HepG2 (cell line): ENCODE data around the gene FRMD4A. TPM values are rescaled to one million over a fixed set of nuclear protein-coding genes. Genes with fewer than 3 reads are reported as not detected.

Source experiments
- ATAC-seq: fragments of 200-7000 bp; cut with Tn5 transposase; 3 replicates; pipeline ENCODE4 v1.9.1; 2020; ENCODE audit warnings: mild to moderate bottlenecking, moderate library complexity
- BruUV-seq: library from RNA; stranded (reverse); fragments of 400-500 nt; replicated peaks from 2 replicates; lab custom pipeline; 2021; lab: Mats Ljungman, UMichigan
- CTCF ChIA-PET: fragments of 300-600 bp; formaldehyde crosslinking; extraction: SDS; loops from one replicate; lab custom pipeline; 2021; ENCODE audit warnings: low total read pairs, inconsistent platforms, low intra/inter-chr PET ratio; lab: Yijun Ruan, JAX
- POLR2A ChIA-PET: fragments of 350-600 bp; sonication (Branson Sonifier 250); formaldehyde crosslinking; loops from one replicate; lab custom pipeline; 2020; ENCODE audit warnings: antibody characterized with exemption, inconsistent platforms; lab: Yijun Ruan, JAX
- DNase-seq: peaks from one replicate; pipeline ENCODE4 v3.0.0-alpha.2; 2015; ENCODE audit warnings: low spot score
- FAIRE-seq: peaks from 3 replicates; lab custom pipeline; 2011; peaks lifted over from hg19 to GRCh38; lab: Jason Lieb, UNC
- H2AFZ ChIP-seq: one replicate; pipeline ENCODE4 v1.6.1; 2011; ENCODE audit warnings: low read length, inconsistent platforms
- H3K27ac ChIP-seq: fragments of 300-600 bp; 3 replicates; pipeline ENCODE4 v1.8.0; 2011; ENCODE audit warnings: mixed run types, mild to moderate bottlenecking, mixed read lengths, low read length, inconsistent platforms; ENCODE audit not compliant: insufficient read depth; ENCODE audit errors: extremely low read length
- H3K27me3 ChIP-seq, 2 experiments: fragments of 200-600 bp in 1 of 2; 2 replicates in 1 of 2; 3 replicates in 1 of 2; pipeline versions ENCODE4 v1.6.0 to v1.8.0; 2011; ENCODE audit warnings: low read length in 2 of 2, mild to moderate bottlenecking in 2 of 2, moderate library complexity in 2 of 2, inconsistent platforms in 1 of 2; ENCODE audit not compliant: insufficient read depth in 2 of 2, control insufficient read depth in 1 of 2
- H3K36me3 ChIP-seq, 2 experiments: fragments of 200-600 bp in 1 of 2; replicated peaks in 1 of 2; 2 replicates in 1 of 2; 3 replicates in 1 of 2; pipeline versions ENCODE4 v1.5.1 to v1.8.0; 2011; ENCODE audit warnings: low read length in 2 of 2, inconsistent platforms in 1 of 2; ENCODE audit not compliant: insufficient read depth in 2 of 2, control insufficient read depth in 1 of 2
- H3K4me1 ChIP-seq: 2 replicates; pipeline ENCODE4 v1.5.1; 2012; ENCODE audit warnings: low read length, inconsistent platforms; ENCODE audit not compliant: insufficient read depth
- H3K4me2 ChIP-seq: 2 replicates; pipeline ENCODE4 v1.6.0; 2011; ENCODE audit warnings: low read depth, low read length, inconsistent platforms
- H3K4me3 ChIP-seq, 3 experiments: fragments of 200-600 bp in 1 of 3; sonication (generic), shearing (Covaris generic) in 1 of 3; replicated peaks in 1 of 3; 2 replicates each; pipeline ENCODE4 v1.5.1; 2011 to 2016; ENCODE audit warnings: low read length in 3 of 3, inconsistent platforms in 2 of 3, low read depth in 2 of 3, mild to moderate bottlenecking in 2 of 3, control low read depth in 1 of 3, mixed read lengths in 1 of 3; ENCODE audit not compliant: insufficient read depth in 1 of 3
- H3K79me2 ChIP-seq: one replicate; pipeline ENCODE4 v1.6.1; 2011; ENCODE audit warnings: low read length, inconsistent platforms; ENCODE audit not compliant: insufficient read depth
- H3K9ac ChIP-seq: 2 replicates; pipeline ENCODE4 v1.6.0; 2011; ENCODE audit warnings: mild to moderate bottlenecking, low read depth, low read length, inconsistent platforms; ENCODE audit not compliant: insufficient read depth
- H3K9me3 ChIP-seq: 2 replicates; pipeline ENCODE4 v1.5.1; 2012; ENCODE audit warnings: mild to moderate bottlenecking, low read length
- H4K20me1 ChIP-seq: 2 replicates; pipeline ENCODE4 v1.6.0; 2011; ENCODE audit warnings: inconsistent platforms, mild to moderate bottlenecking, low read length, moderate library complexity; ENCODE audit not compliant: insufficient read depth
- FUBP1 ChIP-seq: sonication (generic); formaldehyde crosslinking; IDR thresholded peaks from 2 replicates; pipeline ENCODE4 v1.5.1; 2020; ENCODE audit warnings: missing genetic modification reagents, mild to moderate bottlenecking, borderline replicate concordance
- MIER3 ChIP-seq: IDR thresholded peaks from 2 replicates; pipeline ENCODE4 v1.6.1; 2016; ENCODE audit warnings: missing compliant biosample characterization, borderline replicate concordance
- TGIF2 ChIP-seq: IDR thresholded peaks from 2 replicates; pipeline ENCODE4 v1.6.1; 2016; ENCODE audit warnings: control low read depth, missing compliant biosample characterization
- ZBTB49 ChIP-seq: sonication (generic); formaldehyde crosslinking; IDR thresholded peaks from 2 replicates; pipeline ENCODE4 v1.4.0; 2020; ENCODE audit warnings: missing genetic modification reagents, borderline replicate concordance
- ZNF580 ChIP-seq: IDR thresholded peaks from 2 replicates; pipeline ENCODE4 v1.6.1; 2016; ENCODE audit warnings: low read depth, borderline replicate concordance
- WGBS: methylation state at CpG from one replicate; pipeline ENCODE4 v1.1.6; 2017; ENCODE audit warnings: low lambda C conversion rate; 5-methylcytosine and 5-hydroxymethylcytosine counted together
- in situ Hi-C: cut with HindIII; loops from 2 replicates; pipeline ENCODE4 v1.10.0; 2017; ENCODE audit warnings: low pct_unique_long_range_greater_than_20kb; ENCODE audit not compliant: extremely low pct_ligation_motif_present
- intact Hi-C: fragments of 100-400 bp; cut with micrococcal nuclease; formaldehyde crosslinking; loops from one replicate; pipeline ENCODE4 v1.10.0; 2022; ENCODE audit not compliant: unreplicated experiment
- polyA plus RNA-seq, 8 experiments: library from polyadenylated mRNA; depleted of rRNA in 3 of 8; stranded (reverse) in 7 of 8; unstranded in 1 of 8; fragments of >200 nt; fragmentation: Illumina TruSeq in 4 of 8; extraction: Trizol in 4 of 8; gene quantifications; 2 replicates each; pipeline versions ENCODE4 v1.2.1 to v1.2.3, GENCODE V29; 2011 to 2016; ENCODE audit warnings: low read depth in 4 of 8, missing spikeins in 1 of 8, mixed read lengths in 1 of 8; ENCODE audit not compliant: insufficient read depth in 1 of 8
- total RNA-seq, 5 experiments: library from RNA; depleted of rRNA; stranded (reverse); fragments of >200 nt; fragmentation: Illumina TruSeq; extraction: Trizol; gene quantifications; 2 replicates each; pipeline ENCODE4 v1.2.3, GENCODE V29; 2016; ENCODE audit warnings: low read depth in 1 of 5

The FRMD4A gene
- total and polyA plus RNA-seq, 2 of the 13 experiments (the other 11 are each of a cell fraction or from before 2014, with no cell fraction given), result 0.09 to 0.26 TPM

GRCh38 chr10:13632440-13632839 lies 698.3 kb downstream of the FRMD4A start:
- H2AFZ ChIP-seq, result no peak overlapping the region
- ChIA-PET POLR2A (no interaction called here), CTCF (no interaction called here)
- no TSS peak for BruUV-seq
- in situ Hi-C loops, result no loop called here
- H3K27ac ChIP-seq, result no peak overlapping the region
- H3K4me1 ChIP-seq, result no peaks in the 10 kb centered on the region
- FAIRE-seq (no peak), DNase-seq (no peak), ATAC-seq (no peak)
- WGBS, result 91% methylated on average over 3 of the region's 3 CpGs
- no peak overlapping the region for H3K9ac ChIP-seq
- intact Hi-C loops, result no loop called here
- H3K36me3 ChIP-seq, result peaks cover 5% of the 10 kb centered on the region in 2 experiments; a peak in 4 of 5 replicates
- H3K4me3 ChIP-seq, result no peak overlapping the region
- H3K79me2 ChIP-seq, result no peaks in the 10 kb centered on the region
- no peak overlapping the region for H3K4me2 ChIP-seq
- no peaks in the 10 kb centered on the region for H4K20me1 ChIP-seq
- no peaks in the 10 kb centered on the region for H3K27me3 ChIP-seq
- H3K9me3 ChIP-seq, result no peaks in the 10 kb centered on the region
- TF ChIP-seq MIER3 (CRISPR knock-in tag) (no peak), ZBTB49 (CRISPR knock-in tag) (no peak), TGIF2 (no peak), FUBP1 (no peak), ZNF580 (CRISPR knock-in tag) (no peak)
